Measurements from ENCODE around the gene KIF6.

Gene KIF6

GRCh38 chr6:39378175-39378959, 346.8 kb downstream of the KIF6 start:
- DNase-seq (ENCODE audit: low read depth in 2 of 2) = no peak
- TF ChIP-seq CTCF (IDR thresholded peaks at IDR 0.05; ENCODE audit: low read depth, low read length) = no peak
- H3K4me3 ChIP-seq (replicated peaks in 1 of 2; ENCODE audit: low read depth in 2 of 2, low read length in 2 of 2) = no peak overlapping the region

- peak; percentile 80 to 84 for DNase-seq (ENCODE audit: low read depth in 2 of 2)
- H3K4me3 ChIP-seq (replicated peaks in 1 of 2; ENCODE audit: low read depth in 2 of 2, low read length in 2 of 2) = no peak overlapping the region
- peak; percentile 75 for TF ChIP-seq CTCF (IDR thresholded peaks at IDR 0.05; ENCODE audit: low read depth, low read length)
Observed at GRCh38 chr6:39377539-39377950, 347.7 kb downstream of the KIF6 start.

GRCh38 chr6:39375405-39375804, 349.8 kb downstream of the KIF6 start:
- TF ChIP-seq CTCF (IDR thresholded peaks at IDR 0.05; ENCODE audit: low read depth, low read length) = no peak
- no peak for DNase-seq (ENCODE audit: low read depth in 2 of 2)
- H3K4me3 ChIP-seq (replicated peaks in 1 of 2; ENCODE audit: low read depth in 2 of 2, low read length in 2 of 2) = no peak overlapping the region

- no peak overlapping the region for H3K4me3 ChIP-seq (replicated peaks in 1 of 2; ENCODE audit: low read depth in 2 of 2, low read length in 2 of 2)
- TF ChIP-seq CTCF (IDR thresholded peaks at IDR 0.05; ENCODE audit: low read depth, low read length) = no peak
- no peak for DNase-seq (ENCODE audit: low read depth in 2 of 2)
Observed at GRCh38 chr6:39370390-39370789, 354.8 kb downstream of the KIF6 start.

DNA sequence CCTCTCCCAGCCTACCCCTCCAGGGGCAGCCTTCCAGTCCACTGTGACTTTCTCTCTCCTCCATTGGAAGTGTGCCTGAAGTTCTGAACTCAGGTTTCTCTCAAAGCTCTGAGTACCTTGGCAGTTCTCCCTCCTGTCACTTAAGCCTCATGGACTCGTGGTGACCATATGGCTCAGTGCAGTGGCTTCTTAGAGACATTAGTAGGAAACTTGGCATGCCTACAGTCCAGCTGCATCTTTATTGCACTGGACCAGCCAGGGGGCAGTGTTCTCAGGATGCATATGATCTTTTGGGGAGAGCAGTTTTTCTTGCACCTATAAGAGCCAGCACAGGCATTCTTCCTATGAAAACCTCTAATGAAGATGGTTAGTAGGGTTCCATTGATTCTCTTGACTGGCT, 355.2 kb downstream of the KIF6 start:
- no peak overlapping the region for H3K4me3 ChIP-seq (replicated peaks in 1 of 2; ENCODE audit: low read depth in 2 of 2, low read length in 2 of 2)
- DNase-seq (ENCODE audit: low read depth in 2 of 2) = peak in 1 of 2 donors; percentile 10
- TF ChIP-seq CTCF (IDR thresholded peaks at IDR 0.05; ENCODE audit: low read depth, low read length) = peak; percentile 25

- DNase-seq (ENCODE audit: low read depth in 2 of 2) = no peak
- no peak overlapping the region for H3K4me3 ChIP-seq (replicated peaks in 1 of 2; ENCODE audit: low read depth in 2 of 2, low read length in 2 of 2)
- no peak for TF ChIP-seq CTCF (IDR thresholded peaks at IDR 0.05; ENCODE audit: low read depth, low read length)
Observed at GRCh38 chr6:39367700-39368099, 357.5 kb downstream of the KIF6 start.

Measured in cardiac fibroblast (primary cell).